ENCODE data around the gene CST9L.

CST9L gene

DNA sequence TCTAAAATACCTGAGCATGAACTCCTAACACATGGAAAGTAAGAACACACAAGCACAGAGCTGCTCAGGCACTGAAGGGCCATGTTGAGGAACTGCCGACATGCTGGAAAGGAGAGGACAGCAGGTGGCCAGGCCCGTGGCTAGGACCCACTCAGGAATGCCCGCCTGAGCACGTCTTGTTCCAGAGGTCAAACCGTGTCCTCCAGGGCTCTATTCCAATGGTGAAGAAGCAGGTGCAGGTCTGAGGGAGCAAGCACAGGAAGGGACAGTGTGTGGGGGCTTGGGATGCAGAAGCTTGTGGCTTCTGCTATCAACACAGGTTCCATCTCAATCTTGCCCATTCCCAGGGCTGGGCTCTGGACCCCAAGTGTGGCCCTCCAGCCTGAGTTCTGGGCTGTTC lies 20.7 kb downstream of the CST9L start:
- 90 to 91% methylated on average over 5 of the region's 5 CpGs for WGBS, 2 experiments
- no peaks in the 10 kb centered on the region for H3K27me3 ChIP-seq (ENCODE audit: control insufficient read depth, insufficient read depth, low read length, poor library complexity, severe bottlenecking)
- no peaks in the 10 kb centered on the region for H3K36me3 ChIP-seq (ENCODE audit: control insufficient read depth, insufficient read depth, low read length)
- H3K27ac ChIP-seq (ENCODE audit: insufficient read depth, low read depth, low read length, poor library complexity, severe bottlenecking), result no peak overlapping the region
- no peak overlapping the region for H3K4me3 ChIP-seq (ENCODE audit: insufficient read depth, low read depth, low read length)
- no peaks in the 10 kb centered on the region for H3K9me3 ChIP-seq (ENCODE audit: control insufficient read depth, low read length)
- H3K4me1 ChIP-seq (ENCODE audit: control insufficient read depth, insufficient read depth, low read length), result no peaks in the 10 kb centered on the region

DNA sequence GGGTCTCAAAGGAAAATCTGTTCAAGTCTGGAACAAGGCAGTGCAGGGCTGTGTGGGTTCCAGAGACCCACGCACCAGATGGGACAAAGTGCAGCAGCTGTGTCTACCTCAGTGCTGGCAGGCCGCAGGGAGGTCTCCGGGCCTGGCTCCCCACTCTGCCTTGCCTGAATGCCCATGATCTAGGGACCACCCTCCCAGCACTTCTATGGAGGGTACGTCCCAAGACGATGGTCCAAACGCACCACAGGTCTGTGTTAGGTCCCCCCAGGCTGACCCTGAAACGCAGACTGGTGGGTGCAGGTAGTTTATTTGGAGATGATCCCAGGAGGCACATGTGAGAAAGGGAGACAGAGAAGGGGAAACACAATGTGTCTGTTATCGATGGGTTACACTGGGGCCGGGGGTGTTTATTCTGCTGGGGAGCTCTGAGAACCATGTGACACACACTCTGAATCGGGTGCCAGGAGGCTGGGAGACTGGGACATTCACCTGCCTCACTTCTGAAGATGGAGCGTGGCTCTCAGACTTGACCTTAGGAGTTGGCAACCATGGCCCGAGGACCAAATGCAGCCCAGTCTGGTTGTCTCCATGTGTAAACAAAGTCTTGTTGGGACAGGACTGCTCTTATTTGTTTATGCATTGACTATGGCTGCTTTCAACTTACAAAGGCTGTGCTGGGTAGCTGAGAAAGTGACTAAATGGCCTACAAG lies 21.7 kb downstream of the CST9L start:
- peaks cover 4% of the 10 kb centered on the region for H3K4me1 ChIP-seq (ENCODE audit: control insufficient read depth, insufficient read depth, low read length)
- no peaks in the 10 kb centered on the region for H3K27me3 ChIP-seq (ENCODE audit: control insufficient read depth, insufficient read depth, low read length, poor library complexity, severe bottlenecking)
- H3K9me3 ChIP-seq (ENCODE audit: control insufficient read depth, low read length), result no peaks in the 10 kb centered on the region
- H3K4me3 ChIP-seq (ENCODE audit: insufficient read depth, low read depth, low read length), result no peak overlapping the region
- WGBS, 2 experiments, result 94 to 96% methylated on average over 12 of the region's 12 CpGs
- H3K27ac ChIP-seq (ENCODE audit: insufficient read depth, low read depth, low read length, poor library complexity, severe bottlenecking), result no peak overlapping the region
- no peaks in the 10 kb centered on the region for H3K36me3 ChIP-seq (ENCODE audit: control insufficient read depth, insufficient read depth, low read length)

DNA sequence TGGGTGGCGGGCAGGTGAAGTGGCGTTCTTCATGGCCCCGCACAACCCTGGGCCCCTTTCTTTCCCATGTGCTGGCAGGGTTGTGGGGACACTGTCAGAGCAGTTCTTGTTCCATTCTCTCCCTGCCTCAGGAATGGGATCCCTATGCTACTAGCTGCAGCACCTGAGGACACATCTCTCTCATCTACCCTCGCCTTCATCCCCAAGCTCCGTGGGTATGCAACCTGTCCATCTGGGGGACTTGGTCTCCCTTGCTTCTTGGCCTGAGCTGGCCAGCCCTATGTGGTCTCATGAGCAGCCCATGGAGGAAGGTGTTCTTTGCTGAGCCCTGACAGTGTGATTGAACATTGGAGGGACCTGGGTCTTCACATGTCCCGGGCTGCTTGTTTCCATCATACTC lies 24.2 kb downstream of the CST9L start:
- Histone ChIP-seq H3K9me3 (ENCODE audit: control insufficient read depth, low read length) (no peaks in the 10 kb centered on the region), H3K4me1 (ENCODE audit: control insufficient read depth, insufficient read depth, low read length) (peaks cover 12% of the 10 kb centered on the region)
- WGBS, 2 experiments, result 97 to 98% methylated on average over 6 of the region's 6 CpGs

DNA sequence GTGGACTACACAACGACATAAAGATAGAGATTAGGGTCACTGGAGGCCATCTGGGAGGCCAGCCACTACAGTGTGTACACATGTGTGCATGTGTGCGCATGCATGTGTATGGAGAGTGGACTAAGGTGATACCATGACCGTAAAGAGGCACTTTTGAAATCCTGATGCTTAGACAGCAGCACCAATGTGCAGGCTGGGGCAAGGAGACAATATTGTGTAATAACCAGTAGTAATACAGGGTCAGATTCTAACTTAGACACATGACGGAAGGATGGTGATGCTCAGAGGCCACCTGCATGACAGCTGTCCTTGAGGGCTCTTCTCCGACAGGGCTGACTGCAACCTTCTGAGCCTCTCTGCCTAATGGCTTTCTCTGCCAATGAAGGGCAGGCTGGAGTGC lies 25.5 kb downstream of the CST9L start:
- no peak overlapping the region for H3K4me3 ChIP-seq (ENCODE audit: insufficient read depth, low read depth, low read length)
- WGBS, 2 experiments, result 56% methylated on average over 5 of the region's 5 CpGs
- H3K27me3 ChIP-seq (ENCODE audit: control insufficient read depth, insufficient read depth, low read length, poor library complexity, severe bottlenecking), result no peaks in the 10 kb centered on the region
- H3K36me3 ChIP-seq (ENCODE audit: control insufficient read depth, insufficient read depth, low read length), result no peaks in the 10 kb centered on the region
- H3K9me3 ChIP-seq (ENCODE audit: control insufficient read depth, low read length), result no peaks in the 10 kb centered on the region
- H3K4me1 ChIP-seq (ENCODE audit: control insufficient read depth, insufficient read depth, low read length), result peaks cover 12% of the 10 kb centered on the region
- no peak overlapping the region for H3K27ac ChIP-seq (ENCODE audit: insufficient read depth, low read depth, low read length, poor library complexity, severe bottlenecking)

More for the DNA sequence above, 24.2 kb downstream of the CST9L start:
- no peak overlapping the region for H3K4me3 ChIP-seq (ENCODE audit: insufficient read depth, low read depth, low read length)
- no peak overlapping the region for H3K27ac ChIP-seq (ENCODE audit: insufficient read depth, low read depth, low read length, poor library complexity, severe bottlenecking)
- H3K36me3 ChIP-seq (ENCODE audit: control insufficient read depth, insufficient read depth, low read length), result no peaks in the 10 kb centered on the region
- H3K27me3 ChIP-seq (ENCODE audit: control insufficient read depth, insufficient read depth, low read length, poor library complexity, severe bottlenecking), result no peaks in the 10 kb centered on the region

DNA sequence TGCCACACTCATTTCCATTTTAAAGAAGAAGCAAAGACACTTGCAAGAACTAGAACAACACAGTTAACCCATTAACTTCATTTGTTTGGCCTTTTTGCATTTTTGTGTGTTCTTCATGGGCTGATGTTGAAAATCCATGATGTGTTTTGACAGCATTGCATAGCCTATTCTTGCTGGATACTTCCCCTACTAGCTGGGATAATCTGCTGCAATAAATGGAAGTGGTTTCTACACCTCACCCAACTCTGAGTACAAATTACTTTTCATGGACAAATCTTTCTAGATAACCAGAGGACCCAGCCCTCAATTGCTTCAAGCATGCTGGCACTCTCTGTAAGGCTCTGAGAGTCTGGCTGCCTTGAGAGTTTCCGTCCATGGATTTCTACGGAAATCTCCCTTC lies 26.5 kb downstream of the CST9L start:
- Histone ChIP-seq H3K4me1 (ENCODE audit: control insufficient read depth, insufficient read depth, low read length) (peaks cover 12% of the 10 kb centered on the region), H3K36me3 (ENCODE audit: control insufficient read depth, insufficient read depth, low read length) (no peaks in the 10 kb centered on the region), H3K9me3 (ENCODE audit: control insufficient read depth, low read length) (no peaks in the 10 kb centered on the region), H3K4me3 (ENCODE audit: insufficient read depth, low read depth, low read length) (no peak overlapping the region), H3K27me3 (ENCODE audit: control insufficient read depth, insufficient read depth, low read length, poor library complexity, severe bottlenecking) (no peaks in the 10 kb centered on the region), H3K27ac (ENCODE audit: insufficient read depth, low read depth, low read length, poor library complexity, severe bottlenecking) (no peak overlapping the region)
- WGBS, 2 experiments, result 92 to 94% methylated on average over 2 of the region's 2 CpGs

DNA sequence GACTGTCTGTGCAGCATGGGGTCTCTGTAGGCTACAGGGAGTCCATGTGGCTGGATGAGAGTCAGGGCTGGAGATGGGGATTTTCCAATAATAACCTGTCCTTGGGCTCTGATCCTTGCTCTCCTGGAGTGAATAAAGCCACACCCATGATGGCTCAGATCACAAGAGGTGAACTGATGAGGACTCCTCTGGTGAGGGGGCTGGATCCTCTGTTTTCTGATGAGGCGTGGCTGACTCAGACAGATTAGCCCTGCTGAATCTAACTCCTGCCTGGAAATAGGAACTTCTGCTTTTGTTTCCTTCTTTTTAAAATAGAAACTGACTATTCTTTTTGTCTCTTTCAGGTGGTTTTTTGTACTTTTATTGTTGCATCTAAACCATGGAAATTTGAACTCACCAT lies 27.0 kb downstream of the CST9L start:
- Histone ChIP-seq H3K27me3 (ENCODE audit: control insufficient read depth, insufficient read depth, low read length, poor library complexity, severe bottlenecking) (no peaks in the 10 kb centered on the region), H3K4me1 (ENCODE audit: control insufficient read depth, insufficient read depth, low read length) (peaks cover 12% of the 10 kb centered on the region), H3K9me3 (ENCODE audit: control insufficient read depth, low read length) (no peaks in the 10 kb centered on the region), H3K36me3 (ENCODE audit: control insufficient read depth, insufficient read depth, low read length) (no peaks in the 10 kb centered on the region), H3K27ac (ENCODE audit: insufficient read depth, low read depth, low read length, poor library complexity, severe bottlenecking) (no peak overlapping the region), H3K4me3 (ENCODE audit: insufficient read depth, low read depth, low read length) (no peak overlapping the region)
- 36 to 42% methylated on average over 1 of the region's 1 CpG for WGBS, 2 experiments

DNA sequence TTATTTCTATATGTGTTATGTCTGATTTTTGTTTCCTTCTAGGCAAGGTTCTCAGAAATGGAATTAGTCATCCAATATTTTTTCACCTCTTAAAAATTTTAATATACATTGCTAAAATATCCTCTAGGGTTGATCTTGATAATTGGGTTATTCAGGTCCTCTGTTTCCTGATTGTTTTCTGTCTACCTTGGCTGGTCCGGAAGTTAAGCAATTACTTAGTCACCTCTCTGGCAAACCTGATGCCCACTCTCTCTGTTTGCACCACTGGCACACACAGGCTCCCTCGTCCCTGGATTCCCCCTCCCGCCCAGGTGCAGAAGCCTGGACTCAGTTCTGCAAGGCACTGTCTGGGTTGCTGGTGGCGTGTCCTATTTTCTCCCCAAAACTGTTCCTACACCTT lies 27.7 kb downstream of the CST9L start:
- Histone ChIP-seq H3K27me3 (ENCODE audit: control insufficient read depth, insufficient read depth, low read length, poor library complexity, severe bottlenecking) (no peaks in the 10 kb centered on the region), H3K4me3 (ENCODE audit: insufficient read depth, low read depth, low read length) (no peak overlapping the region), H3K36me3 (ENCODE audit: control insufficient read depth, insufficient read depth, low read length) (no peaks in the 10 kb centered on the region), H3K9me3 (ENCODE audit: control insufficient read depth, low read length) (no peaks in the 10 kb centered on the region), H3K4me1 (ENCODE audit: control insufficient read depth, insufficient read depth, low read length) (peaks cover 12% of the 10 kb centered on the region), H3K27ac (ENCODE audit: insufficient read depth, low read depth, low read length, poor library complexity, severe bottlenecking) (no peak overlapping the region)
- WGBS, 2 experiments, result 90 to 95% methylated on average over 4 of the region's 4 CpGs

DNA sequence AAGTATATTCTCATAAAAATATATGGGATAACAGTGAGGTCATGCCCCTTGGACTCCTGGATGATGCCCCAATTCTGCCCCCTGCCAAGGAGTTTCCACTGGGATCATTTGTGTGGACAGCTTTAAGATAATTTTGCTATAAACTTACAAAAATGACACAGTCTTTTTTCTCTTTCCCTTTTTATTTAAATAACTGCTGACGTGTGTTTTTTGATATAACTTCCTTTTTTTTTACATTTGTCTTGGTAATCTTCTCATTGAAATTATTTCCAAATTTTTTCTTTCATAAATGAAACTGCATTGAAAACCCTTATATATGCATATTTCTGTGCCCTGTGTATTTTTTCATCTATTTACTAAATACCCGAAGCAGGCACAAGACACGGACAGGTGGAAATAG lies 31.3 kb downstream of the CST9L start:
- Histone ChIP-seq H3K9me3 (ENCODE audit: control insufficient read depth, low read length) (no peaks in the 10 kb centered on the region), H3K36me3 (ENCODE audit: control insufficient read depth, insufficient read depth, low read length) (no peaks in the 10 kb centered on the region), H3K27ac (ENCODE audit: insufficient read depth, low read depth, low read length, poor library complexity, severe bottlenecking) (no peak overlapping the region), H3K4me3 (ENCODE audit: insufficient read depth, low read depth, low read length) (no peak overlapping the region), H3K4me1 (ENCODE audit: control insufficient read depth, insufficient read depth, low read length) (peaks cover 41% of the 10 kb centered on the region), H3K27me3 (ENCODE audit: control insufficient read depth, insufficient read depth, low read length, poor library complexity, severe bottlenecking) (no peaks in the 10 kb centered on the region)
- 93 to 100% methylated on average over 2 to 3 of the region's 3 CpGs for WGBS, 2 experiments

DNA sequence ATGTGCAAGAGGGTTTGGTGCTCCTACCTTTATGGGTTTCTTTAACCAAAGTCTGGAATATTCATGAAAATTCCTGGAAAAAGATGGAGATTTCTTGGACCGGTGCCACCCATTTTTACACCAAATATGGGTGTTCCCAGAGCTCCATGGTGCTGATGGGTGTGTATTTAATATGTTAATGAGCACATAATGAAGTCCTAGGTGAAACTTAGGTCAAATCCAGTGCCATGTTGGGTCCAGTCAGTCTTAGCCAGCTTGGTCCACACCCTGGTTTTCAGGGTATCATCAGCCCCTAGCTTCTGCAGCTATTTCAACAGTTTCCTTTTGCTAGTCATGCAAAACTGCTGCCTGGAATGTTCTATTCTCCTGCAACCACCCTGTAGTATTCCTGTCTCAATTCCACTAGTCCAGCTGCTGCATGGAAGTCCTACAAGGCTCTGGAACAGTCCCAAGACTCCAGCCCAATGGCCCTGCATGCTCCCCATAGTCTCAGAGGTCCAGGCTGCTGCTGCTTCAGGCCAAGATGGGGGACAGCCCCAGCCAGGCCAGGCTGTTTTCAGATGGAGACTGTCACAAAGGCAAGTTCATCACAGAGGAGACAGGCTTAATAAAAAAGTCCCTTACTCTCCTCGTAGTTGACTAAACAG lies 31.8 kb downstream of the CST9L start:
- H3K4me1 ChIP-seq (ENCODE audit: control insufficient read depth, insufficient read depth, low read length), result peaks cover 37% of the 10 kb centered on the region
- H3K36me3 ChIP-seq (ENCODE audit: control insufficient read depth, insufficient read depth, low read length), result no peaks in the 10 kb centered on the region
- no peaks in the 10 kb centered on the region for H3K9me3 ChIP-seq (ENCODE audit: control insufficient read depth, low read length)
- no peak overlapping the region for H3K4me3 ChIP-seq (ENCODE audit: insufficient read depth, low read depth, low read length)
- no peak overlapping the region for H3K27ac ChIP-seq (ENCODE audit: insufficient read depth, low read depth, low read length, poor library complexity, severe bottlenecking)
- H3K27me3 ChIP-seq (ENCODE audit: control insufficient read depth, insufficient read depth, low read length, poor library complexity, severe bottlenecking), result no peaks in the 10 kb centered on the region
- 88 to 100% methylated on average over 1 of the region's 2 CpGs for WGBS, 2 experiments

DNA sequence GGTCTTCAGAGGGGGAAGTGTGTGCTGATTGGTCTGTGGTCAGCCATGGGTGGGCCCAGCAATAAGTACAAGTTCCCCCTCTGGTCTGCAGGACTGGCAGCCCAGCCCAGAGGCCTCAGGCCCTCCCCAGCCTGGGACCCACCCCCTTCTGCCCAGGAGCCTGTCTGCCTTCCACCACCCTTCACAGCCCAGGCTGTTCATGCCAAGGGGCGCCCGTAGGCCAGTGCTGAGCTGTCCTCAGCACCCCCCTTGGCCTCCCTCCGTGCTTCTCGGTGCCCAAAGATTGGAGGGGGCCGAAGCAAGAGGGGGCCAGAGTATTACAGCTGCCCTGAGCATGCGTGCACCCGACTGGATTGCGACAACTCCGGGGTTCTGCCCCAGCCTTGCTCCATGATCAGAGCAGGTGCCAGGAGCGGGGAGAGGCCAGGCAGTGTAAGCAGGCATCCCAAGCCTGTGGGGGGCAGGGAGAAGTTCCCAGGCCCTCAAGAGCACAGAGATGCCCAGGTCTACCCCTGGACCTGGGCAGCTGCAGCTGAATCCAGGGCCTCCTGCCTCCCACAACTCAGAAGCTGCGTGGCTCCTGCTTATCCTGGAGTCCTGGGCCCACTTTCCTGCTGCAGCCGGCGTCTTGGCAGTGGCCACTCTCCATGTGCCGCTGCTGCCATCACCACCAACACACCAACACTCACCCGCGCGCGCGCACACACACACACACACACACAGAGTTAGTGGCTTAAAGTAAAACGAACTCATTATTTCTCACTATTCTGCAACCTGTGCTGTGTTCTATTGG lies 33.3 kb downstream of the CST9L start:
- Histone ChIP-seq H3K4me1 (ENCODE audit: control insufficient read depth, insufficient read depth, low read length) (peaks cover 31% of the 10 kb centered on the region), H3K9me3 (ENCODE audit: control insufficient read depth, low read length) (no peaks in the 10 kb centered on the region), H3K36me3 (ENCODE audit: control insufficient read depth, insufficient read depth, low read length) (no peaks in the 10 kb centered on the region), H3K27me3 (ENCODE audit: control insufficient read depth, insufficient read depth, low read length, poor library complexity, severe bottlenecking) (no peaks in the 10 kb centered on the region), H3K4me3 (ENCODE audit: insufficient read depth, low read depth, low read length) (no peak overlapping the region), H3K27ac (ENCODE audit: insufficient read depth, low read depth, low read length, poor library complexity, severe bottlenecking) (no peak overlapping the region)
- WGBS, 2 experiments, result 89% methylated on average over 19 to 20 of the region's 20 CpGs
